Loucy (cell line): ENCODE results near the gene GPATCH2.

ENCODE experiments used
- H2AFZ ChIP-seq: fragments of 200-600 bp; sonication (generic); 2 replicates; pipeline ENCODE4 v1.6.0; 2016; ENCODE audit warnings: antibody characterized with exemption, mild to moderate bottlenecking, low read length, moderate library complexity
- H3F3A ChIP-seq: fragments of 200-600 bp; 2 replicates; pipeline ENCODE4 v1.6.0; 2016; ENCODE audit warnings: antibody characterized with exemption, low read depth, mild to moderate bottlenecking
- H3K27me3 ChIP-seq: fragments of 200-600 bp; sonication (generic); 2 replicates; pipeline ENCODE4 v1.6.1; 2014; ENCODE audit warnings: low read length, mild to moderate bottlenecking; ENCODE audit not compliant: insufficient read depth, poor library complexity, severe bottlenecking
- H3K36me3 ChIP-seq: fragments of 200-600 bp; sonication (generic); 2 replicates; pipeline ENCODE4 v1.6.1; 2016; ENCODE audit warnings: low read length; ENCODE audit not compliant: insufficient read depth
- H3K4me1 ChIP-seq: fragments of 200-600 bp; sonication (generic); 2 replicates; pipeline ENCODE4 v1.5.1; 2014; ENCODE audit warnings: low read length, mild to moderate bottlenecking; ENCODE audit not compliant: insufficient read depth, poor library complexity, severe bottlenecking
- H3K4me2 ChIP-seq: fragments of 200-600 bp; sonication (generic); 2 replicates; pipeline ENCODE4 v1.6.0; 2014; ENCODE audit warnings: antibody characterized with exemption, low read length, low read depth, mild to moderate bottlenecking; ENCODE audit not compliant: poor library complexity, severe bottlenecking
- H3K4me3 ChIP-seq: fragments of 200-600 bp; sonication (generic); 2 replicates; pipeline ENCODE4 v1.5.1; 2014; ENCODE audit warnings: low read length, mild to moderate bottlenecking, mixed read lengths; ENCODE audit not compliant: poor library complexity, severe bottlenecking
- H3K79me2 ChIP-seq: fragments of 200-600 bp; sonication (generic); 2 replicates; pipeline ENCODE4 v1.6.1; 2014; ENCODE audit warnings: low read length; ENCODE audit not compliant: insufficient read depth
- H3K9ac ChIP-seq: fragments of 200-600 bp; sonication (generic); 2 replicates; pipeline ENCODE4 v1.6.0; 2014; ENCODE audit warnings: mild to moderate bottlenecking, low read depth, low read length, moderate library complexity; ENCODE audit not compliant: poor library complexity, severe bottlenecking
- H3K9me2 ChIP-seq: fragments of 200-600 bp; sonication (generic); replicated peaks from 2 replicates; pipeline ENCODE4 v1.6.1; 2016; ENCODE audit warnings: low read depth, low read length, mixed read lengths
- H3K9me3 ChIP-seq: fragments of 200-600 bp; sonication (generic); 2 replicates; pipeline ENCODE4 v1.6.1; 2014; ENCODE audit warnings: mild to moderate bottlenecking, antibody characterized with exemption, low read length, low read depth; ENCODE audit not compliant: insufficient read depth
- H4K20me1 ChIP-seq: fragments of 200-600 bp; sonication (generic); 2 replicates; pipeline ENCODE4 v1.6.0; 2014; ENCODE audit warnings: antibody characterized with exemption, low read length, mild to moderate bottlenecking; ENCODE audit not compliant: insufficient read depth, poor library complexity, severe bottlenecking
- EZH2phosphoT487 ChIP-seq: fragments of 200-600 bp; IDR thresholded peaks from 2 replicates; pipeline ENCODE4 v1.6.1; 2018; ENCODE audit warnings: antibody characterized with exemption, mild to moderate bottlenecking, moderate library complexity, borderline replicate concordance
- TF ChIP-seq, protein P1 (sequence below): fragments of 200-600 bp; sonication (generic); conservative IDR thresholded peaks from 2 replicates; pipeline ENCODE4 v1.5.1; 2014; ENCODE audit warnings: mild to moderate bottlenecking, antibody characterized with exemption, low read length

Gene GPATCH2

DNA sequence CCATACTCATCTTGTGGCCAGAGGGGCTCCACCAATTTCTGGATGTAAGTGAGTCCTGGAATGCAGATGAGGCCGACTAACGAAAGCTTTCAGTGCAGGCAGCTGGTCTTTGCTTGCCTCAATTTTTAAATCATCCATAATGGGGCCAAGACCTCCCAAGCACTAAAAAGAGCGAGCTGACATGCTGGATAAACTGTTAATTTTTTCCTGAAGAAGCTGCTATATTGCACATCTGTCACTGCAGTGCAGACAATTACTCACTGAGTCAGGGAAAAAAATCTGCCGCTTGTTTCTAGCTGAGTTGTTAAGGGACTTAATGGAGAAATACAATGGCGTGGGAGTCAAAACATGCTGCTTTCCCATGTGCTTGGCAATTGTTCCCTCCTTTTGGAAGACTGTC, 205.5 kb downstream of the GPATCH2 start:
- Histone ChIP-seq H3K4me1 (no peaks in the 10 kb centered on the region), H3K79me2 (no peaks in the 10 kb centered on the region), H3K4me3 (no peak overlapping the region), H3K27me3 (no peaks in the 10 kb centered on the region), H3K9ac (no peak overlapping the region), H2AFZ (no peak overlapping the region), H3K9me2 (no peaks in the 10 kb centered on the region; the same call in 1 of the 2 replicates), H3K36me3 (no peaks in the 10 kb centered on the region), H3K9me3 (no peaks in the 10 kb centered on the region), H3F3A (no peaks in the 10 kb centered on the region), H4K20me1 (no peaks in the 10 kb centered on the region), H3K4me2 (no peak overlapping the region)
- no peak for TF ChIP-seq EZH2phosphoT487
- TF ChIP-seq, protein P1, sequence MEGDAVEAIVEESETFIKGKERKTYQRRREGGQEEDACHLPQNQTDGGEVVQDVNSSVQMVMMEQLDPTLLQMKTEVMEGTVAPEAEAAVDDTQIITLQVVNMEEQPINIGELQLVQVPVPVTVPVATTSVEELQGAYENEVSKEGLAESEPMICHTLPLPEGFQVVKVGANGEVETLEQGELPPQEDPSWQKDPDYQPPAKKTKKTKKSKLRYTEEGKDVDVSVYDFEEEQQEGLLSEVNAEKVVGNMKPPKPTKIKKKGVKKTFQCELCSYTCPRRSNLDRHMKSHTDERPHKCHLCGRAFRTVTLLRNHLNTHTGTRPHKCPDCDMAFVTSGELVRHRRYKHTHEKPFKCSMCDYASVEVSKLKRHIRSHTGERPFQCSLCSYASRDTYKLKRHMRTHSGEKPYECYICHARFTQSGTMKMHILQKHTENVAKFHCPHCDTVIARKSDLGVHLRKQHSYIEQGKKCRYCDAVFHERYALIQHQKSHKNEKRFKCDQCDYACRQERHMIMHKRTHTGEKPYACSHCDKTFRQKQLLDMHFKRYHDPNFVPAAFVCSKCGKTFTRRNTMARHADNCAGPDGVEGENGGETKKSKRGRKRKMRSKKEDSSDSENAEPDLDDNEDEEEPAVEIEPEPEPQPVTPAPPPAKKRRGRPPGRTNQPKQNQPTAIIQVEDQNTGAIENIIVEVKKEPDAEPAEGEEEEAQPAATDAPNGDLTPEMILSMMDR, result no peak

- no peak overlapping the region for H3K9ac ChIP-seq
- no peaks in the 10 kb centered on the region for H3K9me2 ChIP-seq
- no peaks in the 10 kb centered on the region for H3F3A ChIP-seq
- no peak overlapping the region for H2AFZ ChIP-seq
- no peaks in the 10 kb centered on the region for H3K9me3 ChIP-seq
- no peaks in the 10 kb centered on the region for H3K79me2 ChIP-seq
- H3K27me3 ChIP-seq, result no peaks in the 10 kb centered on the region
- no peaks in the 10 kb centered on the region for H4K20me1 ChIP-seq
- H3K4me3 ChIP-seq, result no peak overlapping the region
- no peak for TF ChIP-seq EZH2phosphoT487
- TF ChIP-seq, protein P1, result no peak
- no peak overlapping the region for H3K4me2 ChIP-seq
- H3K36me3 ChIP-seq, result no peaks in the 10 kb centered on the region
- H3K4me1 ChIP-seq, result no peaks in the 10 kb centered on the region
Measured at GRCh38 chr1:217419194-217419551, 211.7 kb downstream of the GPATCH2 start.

GRCh38 chr1:217418269-217419193, 212.4 kb downstream of the GPATCH2 start:
- Histone ChIP-seq H3K9me2 (no peaks in the 10 kb centered on the region), H3K4me3 (no peak overlapping the region), H3K9me3 (no peaks in the 10 kb centered on the region), H3K36me3 (no peaks in the 10 kb centered on the region), H3K27me3 (no peaks in the 10 kb centered on the region), H3K4me2 (no peak overlapping the region), H3K4me1 (no peaks in the 10 kb centered on the region), H3K9ac (no peak overlapping the region), H2AFZ (no peak overlapping the region), H4K20me1 (no peaks in the 10 kb centered on the region), H3F3A (no peaks in the 10 kb centered on the region), H3K79me2 (no peaks in the 10 kb centered on the region)
- no peak for TF ChIP-seq EZH2phosphoT487
- TF ChIP-seq, protein P1, result no peak
